Lung (tissue), 12 donors: Measurements from ENCODE around the gene ZDHHC21. TPM values are rescaled to one million over a fixed set of nuclear protein-coding genes. Genes with fewer than 3 reads are reported as not detected.
A peak's percentile ranks its signal among the peaks of the same experiment; 100 is the strongest.

Experiments used
- ATAC-seq: fragments of 200-7000 bp; cut with Tn5 transposase; one replicate; pipeline ENCODE4 v1.9.1; 2020; ENCODE audit warnings: moderate number of reproducible peaks; ENCODE audit not compliant: insufficient read depth, low FRiP score
- DNase-seq, 3 donors: peaks; one replicate each; pipeline ENCODE4 v3.0.0-alpha.2; 2013 to 2017
- H3K27ac ChIP-seq, 2 donors: one replicate each; pipeline ENCODE4 v1.5.1; 2013; ENCODE audit warnings: mild to moderate bottlenecking in 2 of 2, moderate library complexity in 2 of 2, control low read depth in 1 of 2, inconsistent platforms in 1 of 2, low read depth in 1 of 2, low read length in 1 of 2
- H3K27me3 ChIP-seq, 3 donors: one replicate each; pipeline ENCODE4 v1.5.1; 2013; ENCODE audit warnings: low read length in 2 of 3; ENCODE audit not compliant: control insufficient read depth in 3 of 3, insufficient read depth in 3 of 3
- H3K36me3 ChIP-seq, 4 donors: one replicate each; pipeline ENCODE4 v1.5.1; 2013; ENCODE audit warnings: low read length in 4 of 4, mild to moderate bottlenecking in 1 of 4, moderate library complexity in 1 of 4; ENCODE audit not compliant: control insufficient read depth in 4 of 4, insufficient read depth in 4 of 4
- H3K4me1 ChIP-seq, 5 donors: one replicate each; pipeline ENCODE4 v1.5.1; 2013; ENCODE audit warnings: low read length in 5 of 5, mild to moderate bottlenecking in 2 of 5, moderate library complexity in 1 of 5; ENCODE audit not compliant: control insufficient read depth in 5 of 5, insufficient read depth in 5 of 5
- H3K4me3 ChIP-seq: one replicate; pipeline ENCODE4 v1.5.1; 2013; ENCODE audit warnings: mild to moderate bottlenecking, control low read depth, moderate library complexity
- H3K9ac ChIP-seq, 2 donors: one replicate each; pipeline ENCODE4 v1.5.1; 2013; ENCODE audit warnings: low read length in 2 of 2, control low read depth in 1 of 2; ENCODE audit not compliant: insufficient read depth in 1 of 2
- H3K9me3 ChIP-seq, 4 donors: one replicate each; pipeline ENCODE4 v1.5.1; 2013; ENCODE audit warnings: low read length in 3 of 4, mild to moderate bottlenecking in 1 of 4, moderate library complexity in 1 of 4; ENCODE audit not compliant: control insufficient read depth in 4 of 4, insufficient read depth in 3 of 4
- CTCF ChIP-seq: IDR thresholded peaks from 2 replicates; pipeline ENCODE4 v1.5.1; 2012; ENCODE audit warnings: mild to moderate bottlenecking; ENCODE audit errors: control extremely low read depth, extremely low read depth
- WGBS, 2 donors: extraction: QIAGEN DNeasy Blood & Tissue Kit; methylation state at CpG; one replicate each; pipeline ENCODE4 v1.1.7; 2013; 5-methylcytosine and 5-hydroxymethylcytosine counted together
- polyA plus RNA-seq, 2 donors: library from polyadenylated mRNA; stranded (reverse); fragments of 200-250 nt; gene quantifications; one replicate each; pipeline ENCODE4 v1.2.1, GENCODE V29; 2013
- total RNA-seq, 2 donors: library from RNA; depleted of rRNA in 1 of 2; stranded (reverse); fragments of >200 nt in 1 of 2; gene quantifications; one replicate each; pipeline ENCODE4 v1.2.1, GENCODE V29; 2014 to 2021
- donor health status: control.
- donor health status: control.
- donor health status: Bipolar disorder and iron deficiency.
- donor health status: healthy.
- donor health status: DM: yes; HTN: yes; CAD: no.

ZDHHC21 gene
- total and polyA plus RNA-seq, 4 donors: 4.3 to 54.7 (median 15.2) TPM

DNA sequence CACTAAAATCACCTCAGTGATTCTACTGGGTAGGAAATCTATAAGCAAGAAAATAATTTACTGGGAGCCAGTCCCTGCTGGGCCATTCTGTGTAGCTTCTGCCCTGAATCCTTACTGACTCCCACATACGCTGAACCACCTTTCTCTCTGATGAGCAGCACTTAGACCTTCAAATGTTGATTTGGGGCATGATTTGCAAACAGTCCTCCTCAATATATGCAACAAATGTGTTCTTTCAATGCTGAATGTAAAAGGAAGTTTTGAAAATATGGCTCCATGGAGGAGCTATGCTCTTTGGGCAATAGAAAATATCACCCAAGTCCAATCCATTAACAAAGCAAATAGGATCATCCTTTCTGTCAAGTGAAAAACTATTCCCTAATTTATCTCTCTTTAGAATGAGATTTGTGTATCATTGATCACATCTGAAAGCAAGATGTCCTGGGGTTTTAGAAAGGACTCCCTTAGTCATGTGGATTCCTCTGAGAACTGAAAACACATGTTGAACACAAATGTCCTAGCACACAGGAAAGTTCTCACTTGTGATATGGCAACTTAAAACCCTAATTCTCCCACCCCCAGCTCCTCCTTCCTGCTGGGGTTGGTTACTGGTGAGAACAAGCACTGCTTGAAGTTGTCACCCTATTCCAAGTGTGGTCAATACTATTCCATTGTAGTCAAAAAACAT lies 38.2 kb upstream of the ZDHHC21 start:
- no peak overlapping the region for H3K4me3 ChIP-seq
- WGBS, 2 donors: 97 to 98% methylated on average over 1 of the region's 1 CpG
- ATAC-seq: no peak

GRCh38 chr9:14730461-14730898 lies 37.2 kb upstream of the ZDHHC21 start:
- no peaks in the 10 kb centered on the region for H3K4me1 ChIP-seq
- no peak overlapping the region for H3K27ac ChIP-seq
- H3K9me3 ChIP-seq: no peaks in the 10 kb centered on the region
- peak in 2 of 3 donors; percentile 12 to 21 for DNase-seq
- H3K9ac ChIP-seq: no peak overlapping the region
- no peak for TF ChIP-seq CTCF
- ATAC-seq: no peak
- H3K36me3 ChIP-seq: peaks cover 0 to 11% (median 5%) of the 10 kb centered on the region in 4 donors
- 88 to 95% methylated on average over 2 of the region's 2 CpGs for WGBS, 2 donors
- no peaks in the 10 kb centered on the region for H3K27me3 ChIP-seq
- H3K4me3 ChIP-seq: no peak overlapping the region

More for the DNA sequence above, 38.2 kb upstream of the ZDHHC21 start:
- no peak for TF ChIP-seq CTCF
- no peaks in the 10 kb centered on the region for H3K4me1 ChIP-seq
- no peaks in the 10 kb centered on the region for H3K9me3 ChIP-seq
- H3K27me3 ChIP-seq: no peaks in the 10 kb centered on the region
- H3K27ac ChIP-seq: no peak overlapping the region
- no peak overlapping the region for H3K9ac ChIP-seq
- no peak for DNase-seq
- H3K36me3 ChIP-seq: peaks cover 0 to 19% (median 5%) of the 10 kb centered on the region in 4 donors

GRCh38 chr9:14723301-14723700 lies 30.1 kb upstream of the ZDHHC21 start:
- no peak overlapping the region for H3K9ac ChIP-seq
- no peak overlapping the region for H3K4me3 ChIP-seq
- no peak for TF ChIP-seq CTCF
- H3K4me1 ChIP-seq: no peaks in the 10 kb centered on the region
- peaks cover 0 to 5% (median 3%) of the 10 kb centered on the region in 3 donors for H3K27me3 ChIP-seq
- H3K9me3 ChIP-seq: no peaks in the 10 kb centered on the region
- H3K27ac ChIP-seq: no peak overlapping the region
- ATAC-seq (no peak), DNase-seq (no peak)
- H3K36me3 ChIP-seq: no peaks in the 10 kb centered on the region
- WGBS, 2 donors: 69 to 76% methylated on average over 4 of the region's 4 CpGs
